ELR (cell line): ENCODE results near the gene TAF5L.
"Not testable (repeated sequence)": the region's sequence is repeated elsewhere in the genome, so short reads cannot be mapped to it uniquely, and the experiment has no call there.

ENCODE experiments used
- DNase-seq: peaks from one replicate; pipeline ENCODE4 v3.0.0-alpha.2; 2015; ENCODE audit warnings: low read depth

The TAF5L gene

DNA sequence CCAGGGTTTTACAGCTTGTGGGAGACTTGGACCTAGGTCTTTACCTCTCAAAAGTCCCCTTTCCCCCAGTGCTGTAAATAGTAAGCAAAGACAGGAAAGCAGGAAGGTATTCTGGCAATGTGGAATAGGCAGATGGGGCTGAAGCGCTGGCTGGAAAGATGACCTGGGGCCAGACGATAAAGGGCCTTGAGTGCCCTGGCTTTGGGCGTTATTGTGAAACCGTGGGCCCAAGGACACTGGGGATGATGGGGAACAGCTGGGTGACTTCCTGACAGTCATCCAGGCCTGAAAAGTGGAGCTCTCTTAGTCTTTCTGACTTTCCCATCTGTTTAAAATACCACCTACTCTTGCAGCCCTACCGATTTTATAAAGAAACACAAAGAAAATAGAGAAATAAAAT, 16.5 kb upstream of the TAF5L start:
- DNase-seq: no peak

GRCh38 chr1:229641306-229641705, 15.4 kb upstream of the TAF5L start:
- DNase-seq: no peak

DNA sequence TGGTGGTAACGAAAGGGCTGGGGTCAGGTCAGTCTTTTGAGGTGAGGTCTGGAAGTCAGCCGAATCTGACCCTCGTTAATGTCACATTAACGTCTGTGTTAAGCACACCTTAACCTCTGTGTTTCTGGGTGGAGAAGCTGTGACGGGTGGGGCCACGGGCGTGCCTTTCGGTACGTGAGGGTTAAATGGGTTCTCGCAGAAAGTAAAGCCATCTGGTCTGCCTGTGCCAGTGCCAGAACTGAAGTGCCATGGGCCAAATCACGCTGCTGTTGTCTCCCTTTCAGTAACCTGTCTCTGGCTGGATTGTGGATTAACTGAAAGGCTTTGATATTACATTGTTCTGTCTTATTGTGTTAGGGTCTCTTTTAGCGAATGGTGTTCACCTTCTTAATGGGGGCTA, 14.5 kb upstream of the TAF5L start:
- no peak for DNase-seq

DNA sequence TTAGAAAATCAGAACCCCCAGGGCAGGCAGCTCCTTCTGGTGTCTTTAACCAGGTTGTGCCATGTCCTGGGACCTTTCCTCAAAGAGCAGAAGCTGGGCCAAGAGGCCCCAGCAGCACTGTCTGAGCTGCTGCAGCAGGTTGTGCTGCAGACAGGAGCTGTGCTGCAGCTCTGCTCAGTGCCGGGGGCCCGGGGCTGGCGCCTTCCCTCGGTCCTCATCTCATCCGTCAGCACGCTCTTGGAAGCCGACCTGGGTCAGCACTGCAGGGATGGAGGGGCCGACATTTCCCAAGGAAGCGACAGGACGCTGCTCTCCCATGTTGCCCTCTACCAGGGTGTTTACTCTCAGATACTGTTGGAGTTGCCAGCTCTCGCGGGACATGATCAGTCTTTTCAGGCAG, 11.8 kb upstream of the TAF5L start:
- DNase-seq: no peak

- no peak for DNase-seq
Observed at GRCh38 chr1:229636042-229636441, 10.1 kb upstream of the TAF5L start.

- DNase-seq: no peak
Observed at GRCh38 chr1:229631966-229632365, 6.0 kb upstream of the TAF5L start.

DNA sequence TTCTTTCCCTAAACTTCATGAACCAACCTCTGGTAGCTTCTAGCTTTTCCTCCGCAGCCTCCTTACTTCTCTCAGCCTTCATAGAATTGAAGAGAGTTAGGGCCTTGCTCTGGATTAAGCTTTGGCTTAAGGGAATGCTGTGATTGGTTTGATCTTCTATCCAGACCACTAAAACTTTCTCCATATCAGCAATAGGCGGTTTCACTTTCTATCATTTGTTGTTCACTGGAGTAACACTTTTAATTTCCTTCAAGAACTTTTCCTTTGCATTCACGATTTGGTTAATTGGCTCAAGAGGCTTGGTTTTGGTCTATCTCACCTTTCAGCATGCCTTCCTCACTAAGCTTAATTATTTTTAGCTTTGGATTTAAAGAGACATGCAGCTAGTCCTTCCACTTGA, 5.2 kb upstream of the TAF5L start:
- no peak for DNase-seq

GRCh38 chr1:229629261-229629660, 3.3 kb upstream of the TAF5L start:
- peak; percentile 66 for DNase-seq

GRCh38 chr1:229627003-229627402, 1.1 kb upstream of the TAF5L start:
- DNase-seq: peak; percentile 10

- peak; percentile 58 for DNase-seq
Observed at GRCh38 chr1:229625071-229625914, 629 bp downstream of the TAF5L start.

- DNase-seq: no peak
Observed at GRCh38 chr1:229624521-229625070, 1.3 kb downstream of the TAF5L start.

DNA sequence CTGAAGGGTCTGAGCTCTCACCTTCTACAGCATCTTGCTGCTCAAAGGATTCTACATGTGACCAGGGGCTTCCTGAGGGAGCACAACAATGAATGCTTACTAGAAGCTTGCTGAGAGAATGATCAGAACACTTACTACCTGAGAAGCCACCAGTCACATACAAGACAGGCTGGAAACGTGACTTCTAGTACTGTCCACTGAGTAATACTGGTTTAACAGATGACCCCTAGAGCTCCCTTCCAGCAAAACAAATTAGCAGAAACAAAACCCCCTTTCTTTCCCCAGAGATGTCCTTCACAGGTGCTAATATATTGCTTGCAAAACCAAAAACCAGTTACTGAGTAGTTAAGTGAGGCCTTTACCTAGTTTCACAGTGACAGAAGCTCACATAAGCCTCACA, 2.1 kb downstream of the TAF5L start:
- DNase-seq: no peak

DNA sequence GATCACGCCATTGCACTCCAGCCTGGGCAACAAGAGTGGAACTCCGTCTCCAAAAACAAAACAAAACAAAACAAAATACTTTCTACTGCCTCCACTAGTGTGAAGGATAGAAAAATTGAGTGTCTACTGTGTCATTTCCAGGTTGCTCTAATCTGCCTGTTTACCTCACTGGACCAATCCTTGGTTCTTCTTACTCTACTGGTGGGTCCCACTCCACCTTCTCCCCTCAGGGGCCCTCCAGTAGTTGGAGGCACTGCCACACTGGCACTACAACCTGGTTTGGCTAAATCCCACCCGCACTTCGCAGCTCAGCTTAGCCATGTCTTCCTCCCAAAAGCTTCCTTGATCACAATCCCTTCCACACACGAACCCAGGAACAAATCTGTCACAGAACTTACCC, 2.7 kb downstream of the TAF5L start:
- DNase-seq: no peak

DNA sequence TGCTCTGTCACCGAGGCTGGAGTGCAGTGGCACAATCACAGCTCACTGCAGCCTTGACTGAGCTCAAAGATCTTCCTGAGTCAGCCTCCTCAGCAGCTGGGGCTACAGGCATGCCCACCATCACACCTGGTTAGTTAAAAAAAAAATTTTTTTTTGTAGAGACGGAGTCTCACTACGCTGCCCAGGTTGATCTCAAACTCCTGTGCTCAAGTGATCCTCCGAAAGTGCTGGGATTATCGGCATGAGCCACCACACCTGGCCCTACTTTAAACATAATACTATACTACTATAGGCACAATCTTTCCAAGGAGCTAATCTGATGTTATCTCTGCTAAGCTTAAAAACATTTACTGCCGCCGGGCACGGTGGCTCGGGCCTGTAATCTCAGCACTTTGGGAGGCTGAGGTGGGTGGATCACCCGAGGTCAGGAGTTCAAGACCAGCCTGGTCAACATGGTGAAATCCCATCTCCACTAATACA, 3.2 kb downstream of the TAF5L start:
- not testable (repeated sequence) for DNase-seq

DNA sequence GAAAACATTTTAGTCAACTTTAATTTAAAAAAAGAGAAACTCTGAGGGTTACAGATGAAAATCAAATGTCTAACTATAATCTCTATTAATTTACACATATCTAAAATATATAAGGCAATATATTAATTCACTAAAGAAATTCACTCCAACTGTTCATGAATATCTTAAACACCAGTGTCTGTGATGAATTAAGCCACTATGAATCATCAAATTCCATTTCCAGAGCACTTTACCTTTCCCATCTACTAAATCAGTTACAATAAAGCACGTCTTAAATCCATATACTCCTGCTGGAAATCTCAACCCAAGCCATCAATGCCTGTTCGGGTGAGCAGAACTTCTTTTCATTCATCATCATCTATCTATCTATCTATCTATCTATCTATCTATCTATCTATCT, 4.3 kb downstream of the TAF5L start:
- DNase-seq: peak; percentile 42

GRCh38 chr1:229620876-229621275, 5.0 kb downstream of the TAF5L start:
- DNase-seq: no peak

DNA sequence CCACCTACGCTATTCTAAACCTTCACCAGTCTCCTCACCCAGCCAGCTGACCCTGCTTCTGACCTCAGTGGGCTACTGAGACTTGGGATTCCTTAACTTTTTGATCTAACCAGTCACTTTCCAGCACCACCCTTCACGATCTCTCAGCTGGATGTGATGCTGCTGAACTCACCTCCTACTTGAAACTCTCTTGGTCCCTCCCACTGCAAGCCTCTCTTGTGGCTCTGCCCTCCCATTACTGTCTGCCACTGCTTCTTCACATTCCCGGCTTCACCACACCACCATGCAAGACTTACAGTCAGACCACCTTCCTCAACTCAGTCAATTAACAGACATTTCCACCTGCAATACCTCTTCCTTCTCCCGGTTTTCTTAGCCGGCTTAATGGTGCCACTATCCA, 6.3 kb downstream of the TAF5L start:
- DNase-seq: no peak

DNA sequence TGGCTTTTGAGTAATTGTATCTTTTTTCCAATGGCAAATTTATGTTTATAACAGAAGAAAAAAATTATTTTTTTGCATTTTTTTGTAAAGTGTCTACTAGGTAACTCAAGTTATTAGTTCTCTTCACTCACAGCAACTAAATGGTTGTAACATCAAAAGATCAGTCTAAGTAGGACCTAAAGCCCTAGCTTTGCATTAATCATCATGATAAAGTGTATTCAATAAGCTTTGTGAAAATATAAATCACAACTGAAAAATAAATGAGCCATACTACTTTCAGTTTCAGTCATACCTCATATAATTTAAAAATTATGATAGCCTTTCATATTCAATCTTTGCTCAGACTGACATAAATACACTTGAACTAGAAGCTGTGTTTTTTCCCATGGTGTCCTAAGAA, 6.9 kb downstream of the TAF5L start:
- DNase-seq: no peak

DNA sequence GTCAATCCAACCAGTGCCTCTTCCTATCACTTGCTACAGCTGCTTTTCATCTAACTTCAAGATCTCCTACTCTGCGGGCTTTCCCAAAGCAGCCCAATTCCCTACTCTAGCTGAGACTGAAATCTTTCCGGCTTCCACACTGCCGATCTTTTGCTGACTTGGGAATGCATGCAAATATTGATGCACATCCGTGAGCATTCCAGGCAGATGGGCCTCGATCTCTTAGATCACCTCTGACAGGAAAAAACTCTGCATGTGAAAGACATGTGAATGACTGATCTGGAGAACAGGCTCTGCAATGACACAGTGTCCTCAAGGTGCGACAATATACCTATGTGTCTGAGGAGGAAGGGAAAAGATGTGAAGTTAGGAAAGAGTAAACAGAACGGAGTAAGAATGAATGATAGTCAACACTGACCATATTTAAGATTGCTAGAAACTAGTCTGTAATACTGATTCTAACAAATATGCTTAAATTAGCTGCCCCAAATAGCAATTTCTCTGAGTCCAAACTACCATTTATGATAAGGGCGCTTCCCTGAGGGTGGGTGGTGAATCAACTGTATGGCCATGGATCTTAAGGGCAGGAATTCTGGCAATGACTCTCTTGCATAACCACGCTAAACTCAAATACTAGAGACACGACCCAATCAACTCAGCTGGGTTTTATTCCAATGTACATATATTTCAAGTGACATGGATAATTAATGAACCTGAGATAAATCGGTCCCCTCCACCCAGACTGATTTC, 8.4 kb downstream of the TAF5L start:
- DNase-seq: no peak

- DNase-seq: no peak
Observed at GRCh38 chr1:229614701-229615100, 11.2 kb downstream of the TAF5L start.

DNA sequence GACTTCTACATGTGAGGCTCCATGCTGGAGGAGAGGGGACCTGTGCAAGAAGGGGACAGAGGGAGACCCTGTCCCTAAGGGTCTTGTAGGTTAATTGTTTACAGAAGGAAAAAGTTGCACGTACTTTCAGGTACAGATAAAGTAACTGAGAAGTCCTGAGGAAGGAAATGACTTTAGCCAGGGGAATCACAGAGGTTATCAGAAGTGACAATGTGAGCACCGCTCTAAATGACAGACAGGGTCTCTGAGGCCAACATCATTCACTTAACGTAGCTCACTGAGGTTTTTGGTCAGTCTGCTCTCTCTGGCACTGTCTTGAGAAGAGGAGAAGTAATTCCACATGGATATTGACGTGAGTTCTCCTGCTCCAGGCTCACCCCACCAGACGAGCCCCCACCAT, 12.0 kb downstream of the TAF5L start:
- no peak for DNase-seq

DNA sequence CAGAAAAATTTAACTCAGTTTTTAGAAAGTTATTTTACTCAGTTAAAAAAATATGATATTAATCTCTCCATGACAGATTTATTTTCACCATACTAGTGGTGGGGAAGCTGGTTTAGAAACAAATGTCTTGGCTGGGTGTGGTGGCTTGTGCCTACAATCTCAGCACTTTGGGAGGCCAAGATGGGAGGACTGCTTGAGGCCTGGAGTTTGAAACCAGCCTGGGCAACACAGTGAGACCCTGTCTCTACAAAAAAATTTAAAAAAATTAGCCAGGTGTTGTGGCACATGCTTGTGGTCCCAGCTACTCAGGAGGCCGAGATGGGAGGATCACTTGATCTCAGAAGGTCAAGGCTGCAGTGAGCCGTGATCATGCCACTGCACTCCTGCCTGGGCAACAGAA, 17.3 kb downstream of the TAF5L start:
- DNase-seq: no peak

- DNase-seq: no peak
Observed at GRCh38 chr1:229607370-229607769, 18.6 kb downstream of the TAF5L start.
